NB4 (cell line): Measurements from ENCODE around the gene MATN3.

Experiments used
- CTCF ChIP-seq: IDR thresholded peaks from one replicate; pipeline ENCODE4 v1.5.1; 2012; ENCODE audit warnings: low read depth, low read length
- MAX ChIP-seq: IDR thresholded peaks from 2 replicates; pipeline ENCODE4 v1.6.1; 2011; ENCODE audit warnings: low read depth, low read length
- MYC ChIP-seq: IDR thresholded peaks from 2 replicates; pipeline ENCODE4 v1.6.1; 2011; ENCODE audit warnings: low read depth, low read length
- POLR2A ChIP-seq: IDR thresholded peaks from 2 replicates; pipeline ENCODE4 v1.6.1; 2011; ENCODE audit warnings: mild to moderate bottlenecking; ENCODE audit not compliant: insufficient read length; ENCODE audit errors: extremely low read depth

GRCh38 chr2:19955544-19956422 is 56.7 kb downstream of the MATN3 start:
- TF ChIP-seq CTCF (peak; percentile 71), POLR2A (no peak), MYC (no peak), MAX (no peak)
